Measurements from ENCODE around the gene FBXO48. TPM values are rescaled to one million over a fixed set of nuclear protein-coding genes. Genes with fewer than 3 reads are reported as not detected.

Gene FBXO48
- total RNA-seq, 1 donor = 0.99 TPM

- no peak overlapping the region for H3K4me3 ChIP-seq (ENCODE audit: low read depth, low read length)
- peak; percentile 82 for TF ChIP-seq CTCF (IDR thresholded peaks at IDR 0.05; ENCODE audit: insufficient read depth, low read length)
- DNase-seq (ENCODE audit: low read depth) = peak; percentile 93
Measured at GRCh38 chr2:68441179-68441993, 25.7 kb downstream of the FBXO48 start.

GRCh38 chr2:68438455-68439303 is 28.4 kb downstream of the FBXO48 start:
- no peak for DNase-seq (ENCODE audit: low read depth)
- H3K4me3 ChIP-seq (ENCODE audit: low read depth, low read length) = no peak overlapping the region
- TF ChIP-seq CTCF (IDR thresholded peaks at IDR 0.05; ENCODE audit: insufficient read depth, low read length) = no peak

DNA sequence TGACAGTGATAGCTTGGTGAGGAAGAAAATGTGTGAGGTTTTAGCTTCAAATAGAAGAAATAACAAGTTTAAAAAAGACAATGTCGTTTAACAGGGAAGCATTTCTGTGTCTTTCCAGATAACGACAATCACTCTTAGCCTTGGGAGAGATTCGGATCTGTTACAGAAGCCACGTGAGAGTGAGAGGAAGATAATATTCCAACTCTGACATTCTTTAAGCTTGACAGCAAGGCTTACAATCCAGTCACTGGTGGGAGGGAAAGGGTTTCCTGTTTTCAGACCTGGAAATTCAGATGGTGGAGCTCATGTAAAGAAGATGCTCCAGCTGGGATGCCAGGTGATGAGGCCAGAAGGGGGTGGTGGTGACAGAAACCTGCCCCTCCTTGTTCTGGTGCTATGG is 30.8 kb downstream of the FBXO48 start:
- TF ChIP-seq CTCF (IDR thresholded peaks at IDR 0.05; ENCODE audit: insufficient read depth, low read length) = no peak
- no peak overlapping the region for H3K4me3 ChIP-seq (ENCODE audit: low read depth, low read length)
- DNase-seq (ENCODE audit: low read depth) = peak; percentile 47

DNA sequence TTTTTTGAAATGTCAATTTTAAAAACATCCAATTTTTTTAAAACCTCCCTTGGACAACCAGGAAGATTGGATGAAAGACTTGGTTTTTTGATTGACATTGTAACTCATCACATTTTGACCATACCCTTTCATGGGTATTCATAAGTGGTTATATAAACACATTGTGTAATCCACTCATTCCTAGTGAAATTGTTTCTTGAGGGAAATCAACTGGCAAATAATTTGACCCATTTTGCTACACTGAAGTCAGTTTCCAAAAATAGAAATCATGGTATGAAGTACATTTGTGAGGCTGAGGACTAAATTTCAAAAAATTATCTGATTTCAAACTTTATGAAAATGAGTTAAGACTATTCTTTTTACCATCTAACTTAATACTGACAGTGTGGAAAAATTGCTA is 31.5 kb downstream of the FBXO48 start:
- DNase-seq (ENCODE audit: low read depth) = peak; percentile 73
- no peak overlapping the region for H3K4me3 ChIP-seq (ENCODE audit: low read depth, low read length)
- TF ChIP-seq CTCF (IDR thresholded peaks at IDR 0.05; ENCODE audit: insufficient read depth, low read length) = no peak

- H3K4me3 ChIP-seq (ENCODE audit: low read depth, low read length) = no peak overlapping the region
- no peak for TF ChIP-seq CTCF (IDR thresholded peaks at IDR 0.05; ENCODE audit: insufficient read depth, low read length)
- no peak for DNase-seq (ENCODE audit: low read depth)
Measured at GRCh38 chr2:68434981-68435380, 32.1 kb downstream of the FBXO48 start.

DNA sequence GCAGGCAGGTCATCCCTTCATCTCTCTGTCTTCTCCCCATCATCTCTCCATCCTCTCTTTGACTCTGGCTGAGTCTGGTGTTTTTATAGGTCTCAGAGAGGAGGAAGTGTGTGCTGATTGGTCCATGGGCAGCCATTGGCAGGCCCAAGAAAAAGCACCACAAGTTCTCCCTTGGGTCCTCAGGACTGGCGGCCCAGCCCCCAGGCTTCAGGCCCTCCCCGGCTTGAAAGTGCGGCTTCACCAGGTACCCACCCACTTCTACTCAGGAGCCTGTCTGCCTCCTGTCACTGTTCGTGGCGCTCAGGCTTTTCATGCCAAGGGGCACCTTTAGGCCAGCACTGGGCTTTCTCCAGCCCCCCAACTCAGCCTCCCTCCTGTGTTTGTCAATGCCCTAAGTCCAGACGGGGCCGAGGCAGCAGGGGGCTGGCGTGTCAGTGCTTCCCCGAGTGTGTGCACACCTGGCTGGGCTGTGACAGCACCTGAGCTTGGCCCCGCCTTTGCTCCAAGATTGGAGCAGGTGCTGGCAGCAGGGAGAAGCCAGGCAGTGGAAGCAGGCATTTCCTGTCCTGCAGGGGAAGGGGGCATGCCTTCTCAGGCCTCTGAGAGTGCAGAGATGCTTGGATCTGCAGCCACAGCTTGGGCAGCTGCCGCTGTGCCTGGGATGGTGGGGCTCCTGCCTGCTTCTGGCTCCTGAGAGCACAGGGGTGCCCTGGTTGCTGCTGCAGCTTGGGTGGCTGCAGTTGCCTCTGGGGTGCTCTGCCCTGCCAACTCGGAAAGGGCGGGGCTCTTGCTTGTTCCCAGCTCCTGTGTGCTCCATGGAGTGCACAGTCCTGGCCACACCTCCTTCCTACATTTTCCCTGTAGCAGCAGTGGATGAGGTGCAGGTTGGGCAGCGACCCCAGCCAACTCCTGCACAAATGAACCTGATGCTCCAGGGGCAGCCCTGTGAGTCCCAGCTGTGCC is 34.1 kb downstream of the FBXO48 start:
- no peak overlapping the region for H3K4me3 ChIP-seq (ENCODE audit: low read depth, low read length)
- DNase-seq (ENCODE audit: low read depth) = no peak
- no peak for TF ChIP-seq CTCF (IDR thresholded peaks at IDR 0.05; ENCODE audit: insufficient read depth, low read length)
